SK-N-SH (cell line): Measurements from ENCODE around the gene VIPR2. TPM values are rescaled to one million over a fixed set of nuclear protein-coding genes. Genes with fewer than 3 reads are reported as not detected.

ENCODE experiments used
- CTCF ChIA-PET: fragments of 300-600, 350-600 bp; formaldehyde crosslinking; extraction: SDS; loops from one replicate; lab custom pipeline; 2021; lab: Yijun Ruan, JAX
- POLR2A ChIA-PET: fragments of 350-600 bp; sonication (Branson Sonifier 250); formaldehyde crosslinking; extraction: SDS; loops from one replicate; lab custom pipeline; 2020; ENCODE audit warnings: antibody characterized with exemption, inconsistent platforms; lab: Yijun Ruan, JAX
- DNase-seq: peaks from one replicate; pipeline ENCODE4 v3.0.0; 2012
- H2AFZ ChIP-seq: fragments of 200-600 bp; sonication (generic); 2 replicates; pipeline ENCODE4 v1.8.1; 2016; ENCODE audit warnings: antibody characterized with exemption, mild to moderate bottlenecking, low read depth
- H3F3A ChIP-seq: fragments of 200-600 bp; sonication (generic); replicated peaks from 2 replicates; pipeline ENCODE3; 2016; ENCODE audit warnings: antibody characterized with exemption, mild to moderate bottlenecking; ENCODE audit not compliant: insufficient read depth
- H3K27ac ChIP-seq, 2 experiments: fragments of 200-500 bp in 1 of 2; fragments of 200-600 bp in 1 of 2; sonication (Bioruptor generic) in 1 of 2; sonication (generic), shearing (Covaris generic) in 1 of 2; 2 replicates each; pipeline versions ENCODE4 v1.5.1 to v1.6.1; 2014 to 2016; ENCODE audit warnings: low read depth in 2 of 2, inconsistent platforms in 1 of 2, low read length in 1 of 2, mild to moderate bottlenecking in 1 of 2, mixed read lengths in 1 of 2
- H3K27me3 ChIP-seq: fragments of 200-600 bp; sonication (generic), shearing (Covaris generic); 2 replicates; pipeline ENCODE4 v1.6.1; 2016; ENCODE audit warnings: mixed run types; ENCODE audit not compliant: insufficient read depth
- H3K36me3 ChIP-seq, 2 experiments: fragments of 200-500 bp in 1 of 2; fragments of 200-600 bp in 1 of 2; sonication (Bioruptor generic) in 1 of 2; sonication (generic) in 1 of 2; replicated peaks in 1 of 2; 2 replicates each; pipeline versions ENCODE3 to v1.5.1; 2014 to 2016; ENCODE audit warnings: low read length in 1 of 2, mild to moderate bottlenecking in 1 of 2; ENCODE audit not compliant: insufficient read depth in 2 of 2, control insufficient read depth in 1 of 2
- H3K4me1 ChIP-seq, 2 experiments: fragments of 200-500 bp in 1 of 2; fragments of 200-600 bp in 1 of 2; sonication (Bioruptor generic) in 1 of 2; sonication (generic), shearing (Covaris generic) in 1 of 2; 2 replicates each; pipeline versions ENCODE4 v1.5.1 to v1.6.1; 2014 to 2016; ENCODE audit warnings: low read depth in 1 of 2, low read length in 1 of 2, mixed run types in 1 of 2; ENCODE audit not compliant: insufficient read depth in 2 of 2, control insufficient read depth in 1 of 2
- H3K4me2 ChIP-seq: fragments of 200-600 bp; sonication (generic), shearing (Covaris generic); 2 replicates; pipeline ENCODE4 v1.6.1; 2017; ENCODE audit warnings: mixed run types
- H3K4me3 ChIP-seq, 2 experiments: fragments of 200-500 bp in 1 of 2; fragments of 200-600 bp in 1 of 2; sonication (Bioruptor generic) in 1 of 2; sonication (generic), shearing (Covaris generic) in 1 of 2; 2 replicates each; pipeline versions ENCODE4 v1.5.1 to v1.8.1; 2014 to 2016; ENCODE audit warnings: low read depth in 2 of 2, inconsistent platforms in 1 of 2, low read length in 1 of 2, mild to moderate bottlenecking in 1 of 2, mixed read lengths in 1 of 2, moderate library complexity in 1 of 2
- H3K79me2 ChIP-seq: fragments of 200-600 bp; sonication (generic); 2 replicates; pipeline ENCODE4 v1.8.1; 2017; ENCODE audit warnings: mild to moderate bottlenecking; ENCODE audit not compliant: insufficient read depth
- H3K9ac ChIP-seq: fragments of 200-600 bp; sonication (generic); 2 replicates; pipeline ENCODE4 v1.6.1; 2017; ENCODE audit warnings: mixed run types
- H3K9me2 ChIP-seq: fragments of 200-600 bp; sonication (generic); 2 replicates; pipeline ENCODE4 v1.6.1; 2017; ENCODE audit warnings: mixed run types
- H3K9me3 ChIP-seq: fragments of 200-600 bp; sonication (generic); 2 replicates; pipeline ENCODE4 v1.6.1; 2017; ENCODE audit warnings: mixed run types, mild to moderate bottlenecking, moderate library complexity
- H4K20me1 ChIP-seq: fragments of 200-600 bp; sonication (generic); 2 replicates; pipeline ENCODE4 v1.6.1; 2017; ENCODE audit warnings: mild to moderate bottlenecking, mixed run types; ENCODE audit not compliant: insufficient read depth
- CHD2 ChIP-seq: fragments of 150-350 bp; IDR thresholded peaks from 2 replicates; pipeline ENCODE4 v1.6.1; 2018; ENCODE audit warnings: low read length; ENCODE audit not compliant: partially characterized antibody
- ELF1 ChIP-seq: IDR thresholded peaks from 2 replicates; pipeline ENCODE4 v1.4.0; 2012
- EP300 ChIP-seq, 2 experiments: IDR thresholded peaks; 2 replicates each; pipeline versions ENCODE4 v1.4.0 to v1.6.1; 2012; ENCODE audit warnings: borderline replicate concordance in 1 of 2, low read depth in 1 of 2, low read length in 1 of 2
- FOSL2 ChIP-seq: IDR thresholded peaks from 2 replicates; pipeline ENCODE4 v1.4.0; 2012; ENCODE audit warnings: low read depth, mild to moderate bottlenecking, moderate library complexity, borderline replicate concordance
- FOXJ3 ChIP-seq: sonication (generic); formaldehyde crosslinking; IDR thresholded peaks from 2 replicates; pipeline ENCODE4 v1.5.1; 2020; ENCODE audit warnings: mild to moderate bottlenecking, missing genetic modification reagents
- GATA2 ChIP-seq: sonication (generic); formaldehyde crosslinking; IDR thresholded peaks from 2 replicates; pipeline ENCODE4 v1.5.0; 2020; ENCODE audit warnings: mild to moderate bottlenecking, missing genetic modification reagents
- JUND ChIP-seq: IDR thresholded peaks from 2 replicates; pipeline ENCODE4 v1.4.0; 2012
- MXI1 ChIP-seq: IDR thresholded peaks from 2 replicates; pipeline ENCODE4 v1.6.1; 2012; ENCODE audit warnings: mild to moderate bottlenecking, low read depth, low read length, improper control_type of control experiment
- NFIC ChIP-seq: IDR thresholded peaks from 2 replicates; pipeline ENCODE4 v1.4.0; 2012; ENCODE audit warnings: borderline replicate concordance
- NRF1 ChIP-seq: IDR thresholded peaks from 2 replicates; pipeline ENCODE4 v1.6.1; 2012; ENCODE audit warnings: low read depth, mild to moderate bottlenecking, low read length
- RAD21 ChIP-seq: IDR thresholded peaks from 2 replicates; pipeline ENCODE4 v1.6.1; 2012; ENCODE audit warnings: mild to moderate bottlenecking, low read length
- RFX5 ChIP-seq: IDR thresholded peaks from 2 replicates; pipeline ENCODE4 v1.6.1; 2012; ENCODE audit warnings: mild to moderate bottlenecking, improper control_type of control experiment, low read length
- TAF1 ChIP-seq: IDR thresholded peaks from 2 replicates; pipeline ENCODE4 v1.6.1; 2012; ENCODE audit warnings: low read depth, mild to moderate bottlenecking, low read length, moderate library complexity, borderline replicate concordance
- TEAD4 ChIP-seq: IDR thresholded peaks from 2 replicates; pipeline ENCODE4 v1.4.0; 2012; ENCODE audit warnings: mild to moderate bottlenecking, borderline replicate concordance; ENCODE audit not compliant: insufficient read depth
- YY1 ChIP-seq: IDR thresholded peaks from 2 replicates; pipeline ENCODE4 v1.4.0; 2012; ENCODE audit warnings: low read depth, mild to moderate bottlenecking
- ZBTB33 ChIP-seq: IDR thresholded peaks from 2 replicates; pipeline ENCODE4 v1.4.0; 2012; ENCODE audit warnings: low read depth, borderline replicate concordance
- WGBS: methylation state at CpG from one replicate; pipeline ENCODE4 v1.1.6; 2017; ENCODE audit warnings: low lambda C conversion rate; 5-methylcytosine and 5-hydroxymethylcytosine counted together
- polyA plus RNA-seq, 3 experiments: library from polyadenylated mRNA; depleted of rRNA; stranded (reverse); fragments of >200 nt; gene quantifications; 2 replicates each; pipeline ENCODE4 v1.2.3, GENCODE V29; 2012
- TF ChIP-seq, protein P1 (sequence below): IDR thresholded peaks from 2 replicates; pipeline ENCODE4 v1.4.0; 2012; ENCODE audit warnings: low read depth

The VIPR2 gene
- polyA plus RNA-seq, 1 of the 3 experiments (the other 2 are of a cell fraction): not detected

GRCh38 chr7:159092701-159093121, 52.0 kb downstream of the VIPR2 start (continued):
- TF ChIP-seq ZBTB33 (no peak), RAD21 (no peak)
- TF ChIP-seq, all 33 proteins: peak for 0

- Histone ChIP-seq H4K20me1 (no peaks in the 10 kb centered on the region), H3K4me1 (no peaks in the 10 kb centered on the region; a peak in 1 of 4 replicates), H3K4me3 (no peak overlapping the region), H3K27ac (no peak overlapping the region), H3K27me3 (no peaks in the 10 kb centered on the region), H3K36me3 (no peaks in the 10 kb centered on the region), H3K9me3 (no peaks in the 10 kb centered on the region; the same call in 1 of the 2 replicates), H3K9ac (no peak overlapping the region), H3F3A (no peaks in the 10 kb centered on the region), H3K9me2 (no peaks in the 10 kb centered on the region), H2AFZ (no peak overlapping the region), H3K79me2 (no peaks in the 10 kb centered on the region), H3K4me2 (no peak overlapping the region)
- 68% methylated on average over 29 of the region's 31 CpGs for WGBS
- ChIA-PET CTCF (no interaction called here), POLR2A (no interaction called here)
- no peak for TF ChIP-seq ZBTB33
- TF ChIP-seq ELF1: no peak
- no peak for TF ChIP-seq YY1
- no peak for TF ChIP-seq RFX5
- no peak for TF ChIP-seq MXI1
- TF ChIP-seq NFIC: no peak
- no peak for DNase-seq
These were observed 52.9 kb downstream of the VIPR2 start for GRCh38 chr7:159091480-159092475.

GRCh38 chr7:159091041-159091440, 53.6 kb downstream of the VIPR2 start:
- Histone ChIP-seq H3F3A (no peaks in the 10 kb centered on the region), H3K9me2 (no peaks in the 10 kb centered on the region), H3K27ac (no peak overlapping the region), H3K36me3 (no peaks in the 10 kb centered on the region), H3K9ac (no peak overlapping the region), H3K4me1 (no peaks in the 10 kb centered on the region; a peak in 1 of 4 replicates), H2AFZ (no peak overlapping the region), H3K27me3 (no peaks in the 10 kb centered on the region), H3K9me3 (no peaks in the 10 kb centered on the region; the same call in 1 of the 2 replicates), H4K20me1 (no peaks in the 10 kb centered on the region), H3K4me3 (no peak overlapping the region), H3K4me2 (no peak overlapping the region), H3K79me2 (no peaks in the 10 kb centered on the region)
- CTCF ChIA-PET: no interaction called here
- 70% methylated on average over 12 of the region's 13 CpGs for WGBS
- POLR2A ChIA-PET: no interaction called here
- no peak for DNase-seq
- no peak for TF ChIP-seq NRF1
- no peak for TF ChIP-seq EP300 (IDR thresholded peaks at IDR 0.05; ENCODE audit: borderline replicate concordance in 1 of 2, low read depth in 1 of 2, low read length in 1 of 2)
- TF ChIP-seq MXI1: no peak
- no peak for TF ChIP-seq NFIC
- no peak for TF ChIP-seq FOXJ3 (CRISPR knock-in tag)
- no peak for TF ChIP-seq FOSL2
- TF ChIP-seq ZBTB33: no peak
- TF ChIP-seq GATA2 (CRISPR knock-in tag): no peak
- TF ChIP-seq, protein P1, sequence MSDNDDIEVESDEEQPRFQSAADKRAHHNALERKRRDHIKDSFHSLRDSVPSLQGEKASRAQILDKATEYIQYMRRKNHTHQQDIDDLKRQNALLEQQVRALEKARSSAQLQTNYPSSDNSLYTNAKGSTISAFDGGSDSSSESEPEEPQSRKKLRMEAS: no peak
- TF ChIP-seq JUND: no peak
- no peak for TF ChIP-seq TEAD4
- TF ChIP-seq CHD2: no peak
- no peak for TF ChIP-seq TAF1
